Measurements from ENCODE around the gene ODAD4.

DNA sequence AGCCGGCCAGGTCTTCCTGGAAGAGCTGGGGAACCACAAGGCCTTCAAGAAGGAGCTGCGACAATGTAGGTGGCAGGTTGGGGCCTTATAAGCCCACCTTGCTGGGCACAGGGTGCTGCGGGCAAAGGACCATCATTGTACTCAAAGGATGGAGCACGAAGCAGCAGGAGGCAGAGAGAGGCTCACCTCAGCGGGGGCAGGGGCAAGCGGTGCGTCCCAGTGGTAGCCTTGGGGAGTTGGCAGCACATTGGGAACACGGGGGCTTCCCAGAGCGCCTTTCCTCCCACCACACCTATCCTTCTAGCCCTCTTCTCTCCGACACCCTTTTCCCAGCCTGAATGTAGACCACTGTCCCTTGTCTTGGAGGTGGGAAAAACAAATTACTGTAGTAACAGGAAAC, 38.3 kb downstream of the ODAD4 start:
- TF ChIP-seq POLR2AphosphoS5 (IDR thresholded peaks at IDR 0.05; ENCODE audit: borderline replicate concordance, low read depth, low read length) (no peak; the same call in 1 of the 2 replicates), EZH2 (IDR thresholded peaks at IDR 0.05) (no peak), FOXP2 (optimal IDR thresholded peaks at IDR 0.05; ENCODE audit: control extremely low read depth, extremely low read length, insufficient read depth) (no peak)

Measured in SK-N-MC (cell line).